T47D (cell line): ENCODE data around the gene GRXCR2.
A peak's percentile ranks its signal among the peaks of the same experiment; 100 is the strongest.

Experiments used
- DNase-seq, 2 experiments: peaks; one replicate each; pipeline versions ENCODE4 v3.0.0 to v3.0.0-alpha.2; 2011 to 2012; ENCODE audit warnings: low read depth in 1 of 2, low spot score in 1 of 2
- JUND ChIP-seq: IDR thresholded peaks from 2 replicates; pipeline ENCODE4 v1.6.1; 2012; ENCODE audit warnings: low read depth
- in situ Hi-C: cut with HindIII; loops from 2 replicates; pipeline ENCODE4 v1.10.0; 2016; ENCODE audit warnings: low sequenced_read_pairs, low pct_unique_long_range_greater_than_20kb

The GRXCR2 gene

GRCh38 chr5:145863003-145863402 lies 9.8 kb downstream of the GRXCR2 start:
- no peak for DNase-seq
- in situ Hi-C loops: no loop called here

GRCh38 chr5:145859897-145860296 lies 12.9 kb downstream of the GRXCR2 start:
- TF ChIP-seq JUND: no peak
- in situ Hi-C loops: no loop called here
- no peak for DNase-seq

More at GRCh38 chr5:145863003-145863402, 9.8 kb downstream of the GRXCR2 start:
- no peak for TF ChIP-seq JUND

- DNase-seq: no peak
- in situ Hi-C loops: no loop called here
- TF ChIP-seq JUND: no peak
Observed at GRCh38 chr5:145859453-145859852, 13.4 kb downstream of the GRXCR2 start.

- no peak for TF ChIP-seq JUND
- DNase-seq: no peak
- in situ Hi-C loops: no loop called here
Observed at GRCh38 chr5:145858959-145859358, 13.9 kb downstream of the GRXCR2 start.

GRCh38 chr5:145856285-145856818 lies 16.5 kb downstream of the GRXCR2 start:
- no peak for TF ChIP-seq JUND
- DNase-seq: no peak
- in situ Hi-C loops: no loop called here

GRCh38 chr5:145855763-145856267 lies 17.0 kb downstream of the GRXCR2 start:
- in situ Hi-C loops: no loop called here
- TF ChIP-seq JUND: no peak
- no peak for DNase-seq

- DNase-seq: peak in 1 of 2 experiments; percentile 59
- no peak for TF ChIP-seq JUND
- in situ Hi-C loops: no loop called here
Observed at GRCh38 chr5:145854651-145855258, 18.1 kb downstream of the GRXCR2 start.

- in situ Hi-C loops: no loop called here
Observed at GRCh38 chr5:145853781-145854376, 18.9 kb downstream of the GRXCR2 start.

GRCh38 chr5:145852990-145853389 lies 19.8 kb downstream of the GRXCR2 start:
- in situ Hi-C loops: no loop called here
- DNase-seq: no peak
- TF ChIP-seq JUND: no peak

More at GRCh38 chr5:145853781-145854376, 18.9 kb downstream of the GRXCR2 start:
- TF ChIP-seq JUND: no peak
- DNase-seq: no peak

- TF ChIP-seq JUND: no peak
- no peak for DNase-seq
- in situ Hi-C loops: no loop called here
Observed at GRCh38 chr5:145848854-145849253, 24.0 kb downstream of the GRXCR2 start.

- no peak for TF ChIP-seq JUND
- in situ Hi-C loops: no loop called here
- DNase-seq: no peak
Observed at GRCh38 chr5:145847499-145848497, 25.0 kb downstream of the GRXCR2 start.

- no peak for TF ChIP-seq JUND
- in situ Hi-C loops: no loop called here
- DNase-seq: no peak
Observed at GRCh38 chr5:145846081-145846480, 26.7 kb downstream of the GRXCR2 start.
